RWPE2 (cell line): ENCODE data around the gene CORO1C.

ENCODE experiments used
- ATAC-seq: fragments of 200-7000 bp; cut with Tn5 transposase; 3 replicates; pipeline ENCODE4 v1.9.1; 2021; ENCODE audit warnings: low read depth
- DNase-seq: peaks from one replicate; pipeline ENCODE4 v3.0.0-alpha.2; 2020; ENCODE audit warnings: low spot score
- H3K27ac ChIP-seq: fragments of 450-650 bp; 2 replicates; pipeline ENCODE4 v1.5.1; 2017; ENCODE audit warnings: mild to moderate bottlenecking; ENCODE audit not compliant: poor library complexity, severe bottlenecking
- H3K27me3 ChIP-seq: fragments of 250-450 bp; sonication (Bioruptor Pico); 2 replicates; pipeline ENCODE4 v1.5.1; 2021; ENCODE audit warnings: mild to moderate bottlenecking, moderate library complexity; ENCODE audit not compliant: insufficient read depth, poor library complexity, severe bottlenecking
- H3K36me3 ChIP-seq: fragments of 250-450 bp; sonication (Bioruptor Pico); 2 replicates; pipeline ENCODE4 v1.5.1; 2020; ENCODE audit warnings: low read depth, mild to moderate bottlenecking, moderate library complexity
- H3K4me1 ChIP-seq: fragments of 250-450 bp; sonication (Bioruptor Pico); 2 replicates; pipeline ENCODE4 v1.5.1; 2021; ENCODE audit warnings: mild to moderate bottlenecking, moderate library complexity; ENCODE audit not compliant: insufficient read depth, poor library complexity, severe bottlenecking
- H3K4me3 ChIP-seq: fragments of 250-450 bp; sonication (Bioruptor Pico); 2 replicates; pipeline ENCODE4 v1.5.1; 2021; ENCODE audit warnings: mild to moderate bottlenecking, moderate library complexity; ENCODE audit not compliant: severe bottlenecking
- H3K9me3 ChIP-seq: fragments of 250-450 bp; sonication (Bioruptor Pico); 2 replicates; pipeline ENCODE4 v1.5.1; 2021; ENCODE audit warnings: mild to moderate bottlenecking, moderate library complexity; ENCODE audit not compliant: severe bottlenecking
- TF ChIP-seq, protein P1 (sequence below): fragments of 450-650 bp; IDR thresholded peaks from one replicate; pipeline ENCODE4 v1.5.1; 2017; ENCODE audit warnings: mild to moderate bottlenecking, moderate library complexity; ENCODE audit not compliant: poor library complexity, severe bottlenecking

Gene CORO1C

DNA sequence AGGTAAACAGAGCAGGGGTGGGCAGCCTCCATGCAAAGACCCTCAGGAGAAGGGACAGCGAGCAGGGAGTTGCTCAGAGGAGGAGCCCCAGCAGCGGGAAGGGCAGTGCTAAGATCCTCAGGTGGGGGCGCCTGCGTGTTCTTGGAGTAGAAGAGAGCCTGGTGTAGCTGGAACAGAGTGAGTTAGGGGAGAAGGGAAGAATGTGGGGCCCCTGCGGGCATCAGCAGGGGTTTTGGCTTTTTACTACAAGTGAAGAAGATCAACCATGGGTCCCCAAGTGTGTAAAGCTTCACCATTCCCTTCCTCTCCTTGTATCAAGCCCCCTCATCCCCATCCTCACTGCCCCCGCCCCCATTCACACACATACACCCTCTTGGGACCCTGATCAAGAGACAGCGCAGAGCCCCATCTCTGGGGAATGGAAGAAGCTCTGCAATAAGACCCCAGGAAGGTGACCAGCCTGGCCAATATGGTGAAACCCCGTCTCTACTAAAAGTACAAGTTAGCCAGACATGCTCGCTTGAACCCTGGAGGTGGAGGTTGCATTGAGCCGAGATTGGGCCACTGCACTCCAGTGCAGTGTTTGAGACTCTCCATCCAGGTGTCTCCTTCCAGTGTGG is 123.2 kb downstream of the CORO1C start:
- Histone ChIP-seq H3K4me1 (no peaks in the 10 kb centered on the region), H3K4me3 (no peak overlapping the region), H3K27ac (no peak overlapping the region), H3K9me3 (no peaks in the 10 kb centered on the region), H3K36me3 (no peaks in the 10 kb centered on the region), H3K27me3 (no peaks in the 10 kb centered on the region)
- TF ChIP-seq, protein P1, sequence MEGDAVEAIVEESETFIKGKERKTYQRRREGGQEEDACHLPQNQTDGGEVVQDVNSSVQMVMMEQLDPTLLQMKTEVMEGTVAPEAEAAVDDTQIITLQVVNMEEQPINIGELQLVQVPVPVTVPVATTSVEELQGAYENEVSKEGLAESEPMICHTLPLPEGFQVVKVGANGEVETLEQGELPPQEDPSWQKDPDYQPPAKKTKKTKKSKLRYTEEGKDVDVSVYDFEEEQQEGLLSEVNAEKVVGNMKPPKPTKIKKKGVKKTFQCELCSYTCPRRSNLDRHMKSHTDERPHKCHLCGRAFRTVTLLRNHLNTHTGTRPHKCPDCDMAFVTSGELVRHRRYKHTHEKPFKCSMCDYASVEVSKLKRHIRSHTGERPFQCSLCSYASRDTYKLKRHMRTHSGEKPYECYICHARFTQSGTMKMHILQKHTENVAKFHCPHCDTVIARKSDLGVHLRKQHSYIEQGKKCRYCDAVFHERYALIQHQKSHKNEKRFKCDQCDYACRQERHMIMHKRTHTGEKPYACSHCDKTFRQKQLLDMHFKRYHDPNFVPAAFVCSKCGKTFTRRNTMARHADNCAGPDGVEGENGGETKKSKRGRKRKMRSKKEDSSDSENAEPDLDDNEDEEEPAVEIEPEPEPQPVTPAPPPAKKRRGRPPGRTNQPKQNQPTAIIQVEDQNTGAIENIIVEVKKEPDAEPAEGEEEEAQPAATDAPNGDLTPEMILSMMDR = no peak
- ATAC-seq (no peak), DNase-seq (no peak)

DNA sequence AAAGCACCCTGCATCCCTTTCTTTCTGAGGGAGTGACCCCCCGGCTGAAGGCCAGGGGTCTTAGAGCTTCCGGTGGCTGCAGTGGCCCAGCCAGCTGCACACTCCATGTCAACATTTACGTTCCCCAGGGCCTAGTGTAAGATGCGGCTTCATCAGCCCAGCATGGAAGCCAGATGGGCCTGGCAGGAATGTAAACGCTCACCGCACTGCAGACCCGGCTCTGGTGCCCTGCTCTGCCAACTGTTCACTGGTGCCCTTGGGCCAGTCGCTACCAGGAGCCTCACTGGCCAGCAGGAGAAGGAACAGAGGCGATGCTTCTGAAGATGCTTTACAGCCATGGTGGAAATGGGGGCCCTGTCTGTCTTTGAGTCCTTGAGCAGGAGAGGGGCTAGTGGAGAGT is 124.8 kb downstream of the CORO1C start:
- no peak for ATAC-seq
- DNase-seq = no peak
- no peak overlapping the region for H3K4me3 ChIP-seq
- no peaks in the 10 kb centered on the region for H3K9me3 ChIP-seq
- H3K36me3 ChIP-seq = no peaks in the 10 kb centered on the region
- TF ChIP-seq, protein P1 = no peak
- no peaks in the 10 kb centered on the region for H3K27me3 ChIP-seq
- no peaks in the 10 kb centered on the region for H3K4me1 ChIP-seq
- no peak overlapping the region for H3K27ac ChIP-seq

- Histone ChIP-seq H3K36me3 (no peaks in the 10 kb centered on the region), H3K4me1 (no peaks in the 10 kb centered on the region), H3K9me3 (no peaks in the 10 kb centered on the region), H3K27ac (no peak overlapping the region), H3K27me3 (no peaks in the 10 kb centered on the region), H3K4me3 (no peak overlapping the region)
- no peak for DNase-seq
- ATAC-seq = no peak
- TF ChIP-seq, protein P1 = no peak
These were observed 125.5 kb downstream of the CORO1C start for GRCh38 chr12:108605690-108606406.

GRCh38 chr12:108605000-108605689 is 126.2 kb downstream of the CORO1C start:
- H3K4me3 ChIP-seq = no peak overlapping the region
- no peaks in the 10 kb centered on the region for H3K4me1 ChIP-seq
- DNase-seq = no peak
- no peak for ATAC-seq
- TF ChIP-seq, protein P1 = no peak
- no peaks in the 10 kb centered on the region for H3K27me3 ChIP-seq
- no peaks in the 10 kb centered on the region for H3K9me3 ChIP-seq
- no peaks in the 10 kb centered on the region for H3K36me3 ChIP-seq
- H3K27ac ChIP-seq = no peak overlapping the region
